ENCODE data around the gene PPP1R13L.

DNA sequence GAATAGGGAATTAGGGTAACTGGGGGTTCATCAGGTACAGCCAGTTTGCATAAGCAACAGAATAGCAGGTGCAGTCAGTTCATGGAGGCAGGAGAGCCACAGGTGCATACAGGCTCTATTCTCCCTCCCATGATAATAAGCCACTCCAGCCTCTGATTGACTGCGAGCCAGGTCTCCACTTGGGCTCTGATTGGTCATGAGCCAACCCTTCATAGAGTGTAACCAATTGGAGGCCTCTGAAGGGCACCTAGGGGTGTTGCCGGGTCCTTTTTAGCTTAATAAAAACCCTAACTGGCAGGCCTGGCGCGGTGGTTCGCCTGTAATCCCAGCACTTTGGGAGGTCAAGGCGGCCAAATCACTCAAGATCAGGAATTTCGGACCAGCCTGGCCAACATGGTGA, 73.5 kb downstream of the PPP1R13L start:
- TF ChIP-seq POLR2A (IDR thresholded peaks at IDR 0.05) (no peak), CTCF (IDR thresholded peaks at IDR 0.05) (no peak)
